GM18858 (cell line): Measurements from ENCODE around the gene EML4.
"Not testable (repeated sequence)": the region's sequence is repeated elsewhere in the genome, so short reads cannot be mapped to it uniquely, and the experiment has no call there.

ENCODE experiments used
- ATAC-seq: cut with Tn5 transposase; IDR thresholded peaks from one replicate; pipeline ENCODE4 v1.9.1; 2021; ENCODE audit not compliant: unreplicated experiment

EML4 gene

GRCh38 chr2:42248846-42249245 is 79.7 kb downstream of the EML4 start:
- no peak for ATAC-seq

GRCh38 chr2:42249284-42249683 is 80.1 kb downstream of the EML4 start:
- no peak for ATAC-seq

- no peak for ATAC-seq
Measured at GRCh38 chr2:42249887-42250286, 80.7 kb downstream of the EML4 start.

- ATAC-seq: no peak
Measured at GRCh38 chr2:42250925-42251324, 81.8 kb downstream of the EML4 start.

GRCh38 chr2:42252464-42252863 is 83.3 kb downstream of the EML4 start:
- no peak for ATAC-seq

- ATAC-seq: no peak
Measured at GRCh38 chr2:42254186-42254895, 85.2 kb downstream of the EML4 start.

- ATAC-seq: peak; percentile 74
Measured at GRCh38 chr2:42256505-42256904, 87.4 kb downstream of the EML4 start.

GRCh38 chr2:42261518-42262195 is 92.5 kb downstream of the EML4 start:
- no peak for ATAC-seq

GRCh38 chr2:42266236-42266635 is 97.1 kb downstream of the EML4 start:
- ATAC-seq: no peak

GRCh38 chr2:42267530-42267929 is 98.4 kb downstream of the EML4 start:
- ATAC-seq: no peak

- no peak for ATAC-seq
Measured at GRCh38 chr2:42268528-42269151, 99.5 kb downstream of the EML4 start.

GRCh38 chr2:42270757-42271156 is 101.6 kb downstream of the EML4 start:
- ATAC-seq: no peak

- ATAC-seq: not testable (repeated sequence)
Measured at GRCh38 chr2:42271246-42271645, 102.1 kb downstream of the EML4 start.

GRCh38 chr2:42274863-42275262 is 105.7 kb downstream of the EML4 start:
- ATAC-seq: no peak

GRCh38 chr2:42281416-42282081 is 112.4 kb downstream of the EML4 start:
- ATAC-seq: no peak

- ATAC-seq: no peak
Measured at GRCh38 chr2:42284019-42284418, 114.9 kb downstream of the EML4 start.

GRCh38 chr2:42286268-42286946 is 117.3 kb downstream of the EML4 start:
- ATAC-seq: no peak

GRCh38 chr2:42288811-42289210 is 119.7 kb downstream of the EML4 start:
- no peak for ATAC-seq

GRCh38 chr2:42289222-42289621 is 120.1 kb downstream of the EML4 start:
- ATAC-seq: no peak

- no peak for ATAC-seq
Measured at GRCh38 chr2:42290005-42290404, 120.9 kb downstream of the EML4 start.

- ATAC-seq: no peak
Measured at GRCh38 chr2:42293019-42293418, 123.9 kb downstream of the EML4 start.
